Colonic mucosa (tissue), 4 donors: ENCODE data around the gene OTUD7B. TPM values are rescaled to one million over a fixed set of nuclear protein-coding genes. Genes with fewer than 3 reads are reported as not detected.
"Not testable (repeated sequence)": the region's sequence is repeated elsewhere in the genome, so short reads cannot be mapped to it uniquely, and the experiment has no call there.

Source experiments
- DNase-seq: peaks from one replicate; pipeline ENCODE4 v3.0.0-alpha.2; 2020
- H3K27ac ChIP-seq: fragments of 200-600 bp; one replicate; pipeline ENCODE4 v1.8.0; 2021
- H3K27me3 ChIP-seq: fragments of 200-600 bp; one replicate; pipeline ENCODE4 v1.8.0; 2021
- H3K36me3 ChIP-seq: fragments of 200-600 bp; one replicate; pipeline ENCODE4 v1.8.0; 2021
- H3K4me1 ChIP-seq: fragments of 200-600 bp; one replicate; pipeline ENCODE4 v1.8.0; 2021; ENCODE audit warnings: mild to moderate bottlenecking
- H3K4me3 ChIP-seq: fragments of 200-600 bp; one replicate; pipeline ENCODE4 v1.8.0; 2021
- H3K9ac ChIP-seq, 2 donors: one replicate each; pipeline ENCODE4 v1.7.0; 2013; ENCODE audit warnings: control low read depth in 2 of 2, low read depth in 2 of 2, low read length in 2 of 2
- H3K9me3 ChIP-seq: fragments of 200-600 bp; one replicate; pipeline ENCODE4 v1.8.0; 2021
- intact Hi-C: fragments of 100-400 bp; cut with DNase I; formaldehyde crosslinking; loops from one replicate; pipeline ENCODE4 v1.14.1; 2022
- total RNA-seq, 2 donors: library from RNA; stranded (reverse); fragmentation: NEBNext Ultra II Directional in 1 of 2; extraction: Animal tissue kit (Norgen Biotek cat#: 25700) in 1 of 2; gene quantifications; one replicate each; pipeline ENCODE4 v1.2.1, GENCODE V29; 2021
- TF ChIP-seq, protein P1 (sequence below): fragments of 200-600 bp; IDR thresholded peaks from one replicate; pipeline ENCODE4 v1.8.0; 2022; ENCODE audit warnings: antibody characterized with exemption, mild to moderate bottlenecking
- donor health status: healthy.
- donor health status: DM: no; HTN: no; CAD: no.
- donor health status: DM: no; HTN: no; CAD: no.

OTUD7B gene
- 10 to 100 TPM; 33.7 to 38.7 TPM for total RNA-seq

DNA sequence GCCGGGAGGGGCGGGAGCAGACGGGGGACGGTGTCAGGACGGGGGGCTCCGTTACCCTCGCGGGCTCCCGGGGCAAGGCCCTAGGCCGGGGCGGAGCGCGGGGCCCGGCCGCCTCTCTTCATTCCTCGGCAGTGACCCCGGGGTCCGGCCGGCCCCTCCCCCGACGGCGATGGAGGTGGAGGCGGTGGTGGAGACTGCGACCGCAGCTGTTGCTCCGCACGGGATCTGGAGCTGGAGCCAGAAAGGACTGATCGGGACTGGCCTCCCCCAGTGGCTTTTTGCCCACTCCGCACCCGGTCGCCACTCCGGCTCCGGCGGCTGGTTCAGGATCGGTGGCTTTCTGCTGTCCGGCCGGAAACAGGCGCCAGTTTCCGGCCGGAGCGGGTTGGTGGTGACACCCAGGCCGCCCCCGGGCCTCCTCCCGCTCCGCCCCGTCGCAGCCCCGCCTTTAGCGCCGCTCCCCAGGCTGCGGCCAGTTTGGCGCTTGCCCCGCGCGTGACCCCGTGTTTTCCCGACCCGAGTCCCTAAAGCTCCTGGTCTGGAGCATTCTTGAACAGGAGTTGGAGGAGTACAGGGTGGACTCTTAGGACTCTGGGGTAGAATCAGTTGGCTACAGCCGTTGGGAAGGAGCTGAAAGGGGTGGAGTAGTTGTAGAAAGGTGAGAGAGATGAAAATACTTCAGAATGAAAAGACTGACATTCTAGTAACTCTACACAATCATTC is at the start of gene OTUD7B:
TSS of gene OTUD7B (minus strand) at position 334 of the 723 bp plus-strand sequence. CDS start 33,216 bp downstream, outside the sequence.
- Histone ChIP-seq H3K4me1 (no peaks in the 10 kb centered on the region), H3K9me3 (no peaks in the 10 kb centered on the region), H3K4me3 (peak within 1 kb of the TSS; percentile 73), H3K36me3 (no peaks in the 10 kb centered on the region), H3K27ac (peak within 1 kb of the TSS; percentile 87), H3K9ac (peak within 1 kb of the TSS; percentile 93 to 99), H3K27me3 (no peaks in the 10 kb centered on the region)
- intact Hi-C loops = no loop called here
- TF ChIP-seq, protein P1, sequence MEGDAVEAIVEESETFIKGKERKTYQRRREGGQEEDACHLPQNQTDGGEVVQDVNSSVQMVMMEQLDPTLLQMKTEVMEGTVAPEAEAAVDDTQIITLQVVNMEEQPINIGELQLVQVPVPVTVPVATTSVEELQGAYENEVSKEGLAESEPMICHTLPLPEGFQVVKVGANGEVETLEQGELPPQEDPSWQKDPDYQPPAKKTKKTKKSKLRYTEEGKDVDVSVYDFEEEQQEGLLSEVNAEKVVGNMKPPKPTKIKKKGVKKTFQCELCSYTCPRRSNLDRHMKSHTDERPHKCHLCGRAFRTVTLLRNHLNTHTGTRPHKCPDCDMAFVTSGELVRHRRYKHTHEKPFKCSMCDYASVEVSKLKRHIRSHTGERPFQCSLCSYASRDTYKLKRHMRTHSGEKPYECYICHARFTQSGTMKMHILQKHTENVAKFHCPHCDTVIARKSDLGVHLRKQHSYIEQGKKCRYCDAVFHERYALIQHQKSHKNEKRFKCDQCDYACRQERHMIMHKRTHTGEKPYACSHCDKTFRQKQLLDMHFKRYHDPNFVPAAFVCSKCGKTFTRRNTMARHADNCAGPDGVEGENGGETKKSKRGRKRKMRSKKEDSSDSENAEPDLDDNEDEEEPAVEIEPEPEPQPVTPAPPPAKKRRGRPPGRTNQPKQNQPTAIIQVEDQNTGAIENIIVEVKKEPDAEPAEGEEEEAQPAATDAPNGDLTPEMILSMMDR = no peak
- DNase-seq = peak; percentile 90

DNA sequence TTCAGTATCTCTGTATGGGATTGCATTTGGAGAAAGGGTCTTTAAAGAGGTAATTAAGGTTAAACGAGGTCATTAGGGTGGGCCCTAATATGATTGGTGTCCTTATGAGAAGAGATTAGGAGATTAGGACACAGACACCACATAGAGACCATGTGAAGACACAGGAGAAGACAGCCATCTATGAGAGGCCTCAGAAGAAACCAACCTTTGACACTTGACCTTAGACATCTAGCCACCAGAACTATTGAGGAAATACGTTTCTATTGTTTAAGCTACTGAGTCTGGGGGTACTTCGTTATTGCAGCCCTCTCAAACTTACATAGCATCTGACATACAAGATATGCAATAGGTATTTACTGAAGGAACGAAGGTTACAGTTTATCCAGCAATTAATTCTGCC is 49.7 kb upstream of the OTUD7B start:
- no peaks in the 10 kb centered on the region for H3K27me3 ChIP-seq
- H3K27ac ChIP-seq = no peak overlapping the region
- H3K4me1 ChIP-seq = no peaks in the 10 kb centered on the region
- no peaks in the 10 kb centered on the region for H3K36me3 ChIP-seq
- no peak overlapping the region for H3K4me3 ChIP-seq
- H3K9ac ChIP-seq = no peak overlapping the region
- DNase-seq = no peak
- TF ChIP-seq, protein P1 = no peak
- intact Hi-C loops = no loop called here
- H3K9me3 ChIP-seq = no peaks in the 10 kb centered on the region

DNA sequence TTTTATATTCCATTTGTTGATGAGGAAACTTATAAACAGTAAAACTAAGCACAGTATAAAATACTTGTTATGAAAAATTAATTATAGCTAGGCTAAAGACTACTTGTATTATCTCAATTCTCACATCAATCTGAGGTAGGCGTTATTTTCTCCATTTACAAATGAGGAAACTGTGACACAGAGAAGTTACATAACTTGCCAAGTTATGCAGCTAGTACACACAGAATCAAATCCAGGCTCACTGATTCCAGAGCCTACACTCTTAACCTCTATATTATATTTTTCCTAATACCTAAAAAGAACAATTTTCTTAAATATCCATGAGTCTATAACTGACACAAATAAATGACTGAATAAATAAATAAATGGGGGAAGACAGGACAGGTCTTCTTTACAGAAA is 45.9 kb upstream of the OTUD7B start:
- Histone ChIP-seq H3K27ac (no peak overlapping the region), H3K36me3 (no peaks in the 10 kb centered on the region), H3K9me3 (no peaks in the 10 kb centered on the region), H3K4me1 (no peaks in the 10 kb centered on the region), H3K4me3 (no peak overlapping the region), H3K27me3 (no peaks in the 10 kb centered on the region), H3K9ac (no peak overlapping the region)
- DNase-seq = no peak
- TF ChIP-seq, protein P1 = no peak
- intact Hi-C loops = no loop called here

DNA sequence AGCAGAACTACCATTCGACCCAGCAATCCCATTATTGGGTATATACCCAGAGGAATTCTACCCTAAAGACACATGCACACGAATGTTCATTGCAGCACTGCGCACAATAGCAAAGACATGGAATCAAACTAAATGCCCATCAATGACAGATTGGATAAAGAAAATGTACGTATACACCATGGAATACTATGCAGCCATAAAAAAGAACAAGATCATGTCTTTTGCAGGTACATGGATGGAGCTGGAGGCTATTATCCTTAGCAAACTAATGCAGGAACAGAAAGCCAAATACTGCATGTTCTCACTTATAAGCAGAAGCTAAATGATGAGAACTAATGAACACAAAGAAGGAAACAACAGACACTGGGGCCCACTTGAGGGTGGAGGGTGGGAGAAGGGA is 45.0 kb upstream of the OTUD7B start:
- H3K27ac ChIP-seq, H3K4me1 ChIP-seq, H3K27me3 ChIP-seq, H3K4me3 ChIP-seq, DNase-seq, H3K36me3 ChIP-seq, H3K9me3 ChIP-seq, intact Hi-C loops, H3K9ac ChIP-seq: not testable (repeated sequence)

DNA sequence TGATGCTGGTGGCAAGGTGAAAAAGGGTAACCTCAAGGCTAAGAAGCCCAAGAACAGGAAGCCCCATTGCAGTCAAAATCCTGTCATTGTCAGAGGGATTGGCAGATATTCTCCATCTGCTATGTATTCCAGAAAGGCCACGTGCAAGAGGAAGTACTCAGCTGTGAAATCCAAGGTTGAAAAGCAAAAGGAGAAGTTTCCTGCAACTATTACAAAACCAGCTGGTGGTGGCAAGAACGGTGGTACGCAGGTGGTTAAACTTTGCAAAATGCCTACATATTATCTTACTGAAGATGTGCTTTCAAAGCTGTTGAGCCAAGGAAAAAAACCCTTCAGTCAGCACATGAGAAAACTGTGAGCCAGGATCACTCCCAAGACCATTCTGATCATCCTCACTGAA is 43.4 kb upstream of the OTUD7B start:
- no peaks in the 10 kb centered on the region for H3K4me1 ChIP-seq
- intact Hi-C loops = loop anchor here (2.0 kb wide), 1 partner anchor 91 kb away; no protein-coding TSS in a partner anchor
- H3K9ac ChIP-seq = no peak overlapping the region
- no peak overlapping the region for H3K4me3 ChIP-seq
- no peaks in the 10 kb centered on the region for H3K9me3 ChIP-seq
- DNase-seq = no peak
- no peaks in the 10 kb centered on the region for H3K27me3 ChIP-seq
- no peak overlapping the region for H3K27ac ChIP-seq
- no peaks in the 10 kb centered on the region for H3K36me3 ChIP-seq
- TF ChIP-seq, protein P1 = no peak

DNA sequence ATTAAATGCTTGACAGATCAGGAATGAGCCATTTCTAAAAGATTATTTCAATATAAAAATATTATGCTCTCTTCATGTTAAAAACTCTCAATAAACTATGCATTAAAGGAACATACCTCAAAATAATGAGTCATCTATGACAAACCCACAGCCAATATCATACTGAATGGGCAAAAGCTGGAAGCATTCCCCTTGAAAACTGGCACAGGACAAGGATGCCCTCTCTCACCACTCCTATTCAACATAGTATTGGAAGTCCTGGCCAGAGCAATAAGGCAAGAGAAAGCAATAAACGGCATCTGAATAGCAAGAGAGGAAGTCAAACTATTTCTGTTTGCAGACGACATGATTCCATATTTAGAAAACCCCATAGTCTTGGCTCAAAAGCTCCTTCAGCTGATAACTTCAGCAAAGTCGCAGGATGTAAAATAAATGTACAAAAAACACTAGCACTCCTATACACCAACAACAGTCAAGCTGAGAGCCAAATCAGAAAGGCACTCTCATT is 41.4 kb upstream of the OTUD7B start:
- not testable (repeated sequence) for H3K27ac ChIP-seq, H3K27me3 ChIP-seq, H3K36me3 ChIP-seq, H3K4me3 ChIP-seq, H3K4me1 ChIP-seq, H3K9me3 ChIP-seq, H3K9ac ChIP-seq, DNase-seq
- intact Hi-C loops = loop anchor here (2.0 kb wide), 1 partner anchor 89 kb away; no protein-coding TSS in a partner anchor
